AG09309 (cell line): ENCODE measurements around the gene HAUS8.

ENCODE experiments used
- DNase-seq: peaks from one replicate; pipeline ENCODE4 v3.0.0-alpha.2; 2010; ENCODE audit warnings: low read depth
- H3K4me3 ChIP-seq: 2 replicates; pipeline ENCODE4 v1.5.1; 2011; ENCODE audit warnings: mild to moderate bottlenecking, low read depth, low read length, moderate library complexity; ENCODE audit not compliant: control insufficient read depth
- TF ChIP-seq, protein P1 (sequence below): IDR thresholded peaks from 2 replicates; pipeline ENCODE4 v1.5.1; 2011; ENCODE audit warnings: mild to moderate bottlenecking, low read depth, low read length, inconsistent platforms; ENCODE audit not compliant: insufficient read depth, control insufficient read depth; ENCODE audit errors: missing control alignments

Gene HAUS8

DNA sequence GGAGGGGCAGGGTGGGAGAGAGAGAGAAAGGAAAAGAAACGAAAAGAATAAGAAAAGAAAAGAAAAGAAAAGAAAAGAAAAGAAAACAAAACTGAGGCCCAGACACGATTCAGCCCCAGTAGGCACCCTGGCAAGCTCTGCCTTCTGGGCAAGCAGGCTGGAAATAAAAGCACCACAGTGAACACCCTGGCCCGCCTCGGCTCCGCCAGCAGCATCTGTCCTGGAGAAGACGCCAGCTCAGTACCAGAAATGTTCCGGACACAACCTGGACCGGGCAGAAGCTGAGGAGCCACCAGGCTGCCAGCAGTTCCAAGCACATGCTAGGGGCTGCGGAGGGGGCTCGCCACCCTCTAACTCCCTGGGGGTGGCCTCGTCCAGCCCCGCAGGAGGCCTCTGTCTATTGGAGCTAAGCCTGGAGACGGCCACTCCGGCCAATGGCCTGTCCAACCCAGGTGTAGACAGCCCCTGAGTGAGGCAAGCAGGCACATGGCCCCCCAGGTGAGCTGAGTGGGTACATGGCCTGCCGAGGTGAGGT is 37.2 kb downstream of the HAUS8 start:
- no peak overlapping the region for H3K4me3 ChIP-seq
- no peak for DNase-seq
- TF ChIP-seq, protein P1, sequence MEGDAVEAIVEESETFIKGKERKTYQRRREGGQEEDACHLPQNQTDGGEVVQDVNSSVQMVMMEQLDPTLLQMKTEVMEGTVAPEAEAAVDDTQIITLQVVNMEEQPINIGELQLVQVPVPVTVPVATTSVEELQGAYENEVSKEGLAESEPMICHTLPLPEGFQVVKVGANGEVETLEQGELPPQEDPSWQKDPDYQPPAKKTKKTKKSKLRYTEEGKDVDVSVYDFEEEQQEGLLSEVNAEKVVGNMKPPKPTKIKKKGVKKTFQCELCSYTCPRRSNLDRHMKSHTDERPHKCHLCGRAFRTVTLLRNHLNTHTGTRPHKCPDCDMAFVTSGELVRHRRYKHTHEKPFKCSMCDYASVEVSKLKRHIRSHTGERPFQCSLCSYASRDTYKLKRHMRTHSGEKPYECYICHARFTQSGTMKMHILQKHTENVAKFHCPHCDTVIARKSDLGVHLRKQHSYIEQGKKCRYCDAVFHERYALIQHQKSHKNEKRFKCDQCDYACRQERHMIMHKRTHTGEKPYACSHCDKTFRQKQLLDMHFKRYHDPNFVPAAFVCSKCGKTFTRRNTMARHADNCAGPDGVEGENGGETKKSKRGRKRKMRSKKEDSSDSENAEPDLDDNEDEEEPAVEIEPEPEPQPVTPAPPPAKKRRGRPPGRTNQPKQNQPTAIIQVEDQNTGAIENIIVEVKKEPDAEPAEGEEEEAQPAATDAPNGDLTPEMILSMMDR: no peak

DNA sequence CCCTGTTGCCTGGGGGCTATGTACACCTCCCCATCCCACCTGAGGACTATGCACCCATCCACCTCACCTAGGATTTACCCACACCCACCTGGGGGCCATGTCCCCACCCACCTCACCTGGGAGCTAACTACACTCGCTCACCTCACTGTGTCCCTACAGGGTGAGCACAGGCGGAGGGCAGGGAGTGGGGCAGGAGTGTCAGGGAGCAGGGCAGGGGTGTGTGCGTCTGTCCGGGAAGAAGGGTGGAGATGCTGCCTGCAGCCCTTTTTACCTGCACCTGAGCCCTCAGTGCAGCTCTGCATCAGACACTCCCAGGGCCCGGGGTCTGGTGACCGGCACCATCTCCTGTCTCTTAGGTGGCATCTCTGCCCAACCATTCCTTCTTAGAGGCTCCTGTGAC is 38.1 kb downstream of the HAUS8 start:
- DNase-seq: no peak
- TF ChIP-seq, protein P1: no peak
- H3K4me3 ChIP-seq: no peak overlapping the region

DNA sequence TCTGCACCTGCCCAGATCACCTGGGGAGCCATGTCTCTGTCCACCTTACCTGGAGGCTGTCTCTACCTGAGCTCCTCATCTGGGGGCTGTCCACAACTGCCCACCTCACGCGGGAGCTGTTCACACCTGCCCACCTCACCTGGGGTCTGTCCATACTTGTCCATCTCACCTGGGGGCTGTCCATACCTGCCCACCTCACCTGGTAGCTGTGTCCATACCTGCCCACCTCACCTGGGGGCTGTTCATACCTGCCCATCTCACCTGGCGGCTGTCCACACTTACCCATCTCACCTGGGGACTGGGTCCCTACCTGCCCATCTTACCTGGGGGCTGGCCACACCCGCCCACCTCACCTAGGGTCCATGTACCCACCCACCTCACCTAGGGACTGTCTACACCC is 38.6 kb downstream of the HAUS8 start:
- no peak overlapping the region for H3K4me3 ChIP-seq
- DNase-seq: no peak
- TF ChIP-seq, protein P1: no peak

DNA sequence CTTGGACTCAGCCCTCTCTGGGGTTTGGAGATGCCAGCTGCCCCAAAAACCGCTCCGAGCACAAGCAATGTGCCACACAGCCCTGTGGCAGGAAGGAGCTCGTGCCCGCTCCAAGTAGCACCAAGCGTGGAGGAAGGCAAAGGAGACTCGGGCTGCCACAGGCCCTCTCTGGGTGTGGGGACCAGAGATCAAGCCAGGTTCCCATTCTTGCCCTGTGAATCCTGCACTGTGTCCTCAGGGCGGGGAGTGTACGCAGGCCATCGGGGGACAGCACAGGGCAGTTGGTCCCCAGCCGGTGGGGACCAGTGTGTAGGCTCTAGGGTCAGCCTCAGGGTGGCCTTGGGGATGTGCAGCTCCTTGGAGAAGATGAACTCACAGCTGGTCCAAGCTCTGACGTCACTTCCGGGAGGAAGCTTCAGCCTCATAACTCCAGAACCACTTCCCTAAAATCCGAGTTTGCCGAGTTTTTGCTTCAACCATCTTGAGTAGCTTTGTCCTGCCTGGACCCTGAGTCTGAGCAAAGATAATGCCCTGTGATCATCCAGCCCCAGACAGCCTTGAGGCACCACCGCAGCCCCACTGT is 39.3 kb downstream of the HAUS8 start:
- DNase-seq: no peak
- TF ChIP-seq, protein P1: no peak
- H3K4me3 ChIP-seq: no peak overlapping the region

DNA sequence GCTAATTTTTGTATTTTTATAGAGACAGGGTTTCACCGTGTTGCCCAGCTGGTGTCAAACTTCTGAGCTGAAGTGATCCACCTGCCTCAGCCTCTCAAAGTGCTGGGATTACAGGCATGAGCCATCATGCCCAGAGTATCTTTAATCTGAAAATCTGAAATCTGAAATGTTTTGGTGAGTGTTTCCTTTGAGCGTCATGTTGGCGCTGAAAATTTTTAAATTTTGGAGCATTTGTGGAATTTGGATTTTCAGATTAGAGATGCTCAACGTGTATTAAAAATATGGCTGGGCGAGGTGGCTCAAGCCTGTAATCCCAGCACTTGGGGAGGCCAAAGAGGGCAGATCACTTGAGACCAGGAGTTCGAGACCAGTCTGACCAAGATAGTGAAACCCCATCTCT is 43.5 kb downstream of the HAUS8 start:
- DNase-seq: no peak
- TF ChIP-seq, protein P1: no peak
- H3K4me3 ChIP-seq: no peak overlapping the region

DNA sequence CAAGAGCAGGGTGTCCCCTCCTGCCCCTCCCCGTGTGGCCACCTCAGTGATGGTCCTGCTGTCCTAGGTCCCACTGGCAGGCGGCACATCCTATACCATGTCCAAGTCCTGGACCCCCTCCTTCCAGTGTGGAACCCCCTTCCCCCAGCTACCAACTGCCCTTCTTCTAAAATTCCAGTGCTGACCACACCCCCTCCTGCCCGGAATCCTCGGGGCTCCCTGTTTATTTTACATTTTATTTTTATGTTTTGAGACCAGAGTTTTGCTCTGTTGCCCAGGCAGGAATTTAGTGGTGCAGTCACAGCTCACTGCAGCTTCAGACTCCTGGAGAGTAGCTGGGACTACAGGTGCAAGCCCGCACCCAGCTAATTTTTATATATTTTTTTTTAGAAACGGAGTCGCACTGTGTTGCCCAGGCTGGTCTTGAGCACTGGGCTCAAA is 47.7 kb downstream of the HAUS8 start:
- no peak overlapping the region for H3K4me3 ChIP-seq
- TF ChIP-seq, protein P1: no peak
- no peak for DNase-seq
